Glomerular endothelial cell (primary cell): ENCODE data around the gene BHLHE41. TPM values are rescaled to one million over a fixed set of nuclear protein-coding genes. Genes with fewer than 3 reads are reported as not detected.

Experiments
- DNase-seq: peaks from one replicate; pipeline ENCODE4 v3.0.0-alpha.2; 2011; ENCODE audit warnings: low read depth, low spot score; ENCODE audit errors: extremely low read depth
- total RNA-seq: library from RNA; depleted of rRNA; stranded (reverse); fragments of >200 nt; gene quantifications from 2 replicates; pipeline ENCODE4 v1.2.3, GENCODE V29; 2015

BHLHE41 gene
- total RNA-seq, 1 donor from 2014 or later = 2.7 TPM

- DNase-seq = no peak
These were observed 10.2 kb upstream of the BHLHE41 start for GRCh38 chr12:26135010-26135420.

DNA sequence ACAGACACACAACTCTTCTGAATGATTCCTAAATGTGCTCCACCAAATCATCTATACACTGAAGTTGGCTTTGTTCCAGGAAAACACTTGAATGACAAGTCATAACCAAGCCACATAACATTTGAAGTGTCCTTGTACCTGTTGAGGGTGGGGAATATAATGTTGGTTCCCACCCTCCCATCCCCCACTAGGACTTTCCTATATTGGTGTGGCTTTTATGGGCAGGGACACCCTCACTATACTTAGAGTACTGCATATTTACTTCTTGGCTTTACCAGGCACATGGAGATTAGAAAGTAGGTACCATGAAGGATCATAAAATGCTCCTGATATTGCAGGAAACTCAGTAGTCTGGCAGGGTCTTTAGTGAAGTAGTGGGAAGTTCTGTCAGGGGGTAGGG lies 9.7 kb upstream of the BHLHE41 start:
- no peak for DNase-seq

- DNase-seq = no peak
These were observed 8.7 kb upstream of the BHLHE41 start for GRCh38 chr12:26133521-26133920.

- DNase-seq = no peak
These were observed 8.0 kb upstream of the BHLHE41 start for GRCh38 chr12:26132866-26133265.

GRCh38 chr12:26131936-26132335 lies 7.1 kb upstream of the BHLHE41 start:
- DNase-seq = no peak

- DNase-seq = no peak
These were observed 5.9 kb upstream of the BHLHE41 start for GRCh38 chr12:26130728-26131127.

DNA sequence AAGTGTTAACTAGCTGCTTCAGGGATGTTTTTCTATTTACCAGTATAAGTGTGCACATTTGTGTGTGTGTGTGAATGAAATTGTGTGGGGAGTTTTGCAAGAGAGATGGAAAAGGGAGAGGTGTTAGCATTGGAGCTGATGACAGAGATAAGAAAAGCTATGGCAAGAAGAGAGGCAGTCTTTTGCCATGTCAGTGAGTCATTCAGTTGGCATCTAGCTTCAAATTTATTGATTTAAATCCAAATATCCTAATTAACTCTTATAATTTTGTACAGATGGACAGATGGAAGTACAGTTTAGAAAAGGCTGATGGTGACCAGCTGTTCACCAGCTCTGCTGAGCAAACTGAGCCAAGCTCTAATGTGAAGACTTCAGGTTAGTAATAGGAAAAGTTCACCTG lies 3.3 kb upstream of the BHLHE41 start:
- no peak for DNase-seq

DNA sequence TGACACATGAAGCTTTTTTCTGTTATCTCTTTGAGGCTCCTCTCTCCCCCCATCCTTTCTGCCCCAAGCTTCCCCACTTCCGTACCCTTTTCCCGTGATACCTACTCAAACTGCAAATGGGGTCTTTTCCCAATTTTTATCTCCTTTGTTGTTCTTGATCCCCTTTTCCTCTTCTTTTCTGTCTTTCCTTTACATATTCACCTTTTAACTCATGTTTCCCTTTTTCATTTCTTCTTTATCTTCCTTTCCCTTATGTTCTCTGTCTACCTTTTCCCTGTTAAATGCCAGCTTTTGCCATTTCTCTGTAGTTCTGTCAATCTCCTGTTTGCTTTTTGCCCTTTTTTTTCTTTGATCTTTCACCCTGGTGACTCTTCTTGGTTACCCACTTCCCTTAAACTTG lies 2.6 kb upstream of the BHLHE41 start:
- no peak for DNase-seq

DNA sequence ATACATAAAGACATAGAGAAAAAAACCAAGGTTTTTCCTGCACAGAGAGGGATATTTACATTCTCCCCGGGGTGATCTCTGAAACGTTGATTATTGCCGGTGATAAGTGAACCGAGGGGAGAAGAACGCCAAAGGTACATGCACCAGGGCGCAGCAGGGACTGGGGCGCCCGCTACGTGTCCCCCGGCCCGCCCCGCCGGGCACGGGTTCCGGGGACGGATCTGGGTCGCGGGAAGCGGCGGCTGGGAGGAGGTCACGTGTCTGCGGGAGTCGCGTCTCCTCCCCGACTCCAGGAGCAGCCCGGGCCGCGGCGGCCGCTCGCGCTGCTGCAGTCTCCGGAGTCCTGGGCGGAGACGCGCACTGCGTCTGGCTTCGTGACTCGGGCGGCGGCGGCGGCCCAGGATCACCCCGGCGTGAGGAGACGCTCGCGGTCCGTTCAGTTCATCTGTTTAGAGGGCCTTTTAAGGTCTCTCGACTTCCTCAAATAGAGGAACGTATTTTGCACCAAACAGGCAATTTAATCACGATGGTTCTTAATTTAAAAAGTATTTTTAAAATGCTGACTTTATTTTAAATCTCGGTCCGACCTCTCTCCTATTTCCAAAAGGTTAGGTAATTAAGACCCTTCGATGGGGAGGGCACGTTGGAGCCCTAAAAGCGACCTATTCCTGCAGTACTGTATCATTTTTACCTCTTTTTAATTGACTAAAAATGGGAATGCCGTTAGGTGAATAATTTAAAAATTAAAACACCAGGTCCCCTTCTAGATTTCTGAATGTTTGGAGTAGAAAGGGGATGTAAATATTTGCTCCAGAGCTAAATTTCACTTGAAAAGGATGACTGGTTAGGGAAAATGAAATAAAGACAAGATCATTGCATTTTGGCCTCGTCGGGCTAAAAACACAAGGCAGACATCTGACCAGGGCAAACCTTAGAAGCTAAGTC lies 1.8 kb upstream of the BHLHE41 start:
- DNase-seq = no peak

DNA sequence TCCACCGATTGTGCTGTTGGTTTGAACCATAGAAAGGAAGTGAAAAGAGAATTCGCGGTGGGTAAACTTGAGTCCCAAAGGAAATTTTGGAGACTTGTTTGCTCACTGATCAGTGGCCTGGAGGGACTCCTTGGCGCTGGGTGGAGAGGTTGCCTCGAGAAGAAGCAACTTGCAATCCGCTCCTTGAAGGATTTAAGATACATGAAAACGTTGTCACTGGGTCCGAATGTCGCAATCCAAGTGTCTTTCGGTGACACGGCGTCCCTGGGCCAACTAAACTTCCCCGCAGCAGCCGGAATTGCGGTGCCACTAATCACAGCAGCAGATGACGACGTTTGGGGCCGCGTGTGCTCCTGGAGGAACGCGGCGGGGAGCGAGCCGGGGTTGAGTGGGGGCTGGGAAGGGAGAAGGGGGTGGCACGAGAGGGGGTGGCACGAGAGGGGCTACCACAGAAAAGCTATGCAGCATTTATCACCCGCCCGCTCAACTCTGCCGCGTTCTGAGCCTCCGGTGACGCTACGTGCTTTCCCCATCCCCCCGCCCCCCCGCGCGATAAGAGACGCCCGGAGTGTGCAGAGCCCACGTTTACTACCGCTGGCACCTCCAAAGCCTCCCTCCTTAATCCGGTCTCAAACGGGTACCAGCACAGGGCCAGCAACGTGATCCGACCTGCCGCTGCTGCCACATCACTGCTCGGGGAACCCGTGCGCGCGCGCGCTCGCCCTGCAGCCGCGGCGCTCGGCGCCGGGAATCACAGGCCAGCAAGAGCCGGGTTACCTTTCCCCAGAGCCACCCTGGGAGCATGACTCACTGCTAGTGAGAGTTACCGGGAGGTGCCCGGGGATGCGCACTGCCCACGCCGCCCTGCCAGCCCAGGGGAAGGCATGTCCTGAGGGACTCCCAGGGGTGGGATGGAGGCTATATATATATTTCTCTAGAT lies 833 bp upstream of the BHLHE41 start:
- no peak for DNase-seq

GRCh38 chr12:26123482-26123980 lies 1.3 kb downstream of the BHLHE41 start:
- no peak for DNase-seq

GRCh38 chr12:26122681-26123481 lies 2.0 kb downstream of the BHLHE41 start:
- no peak for DNase-seq

DNA sequence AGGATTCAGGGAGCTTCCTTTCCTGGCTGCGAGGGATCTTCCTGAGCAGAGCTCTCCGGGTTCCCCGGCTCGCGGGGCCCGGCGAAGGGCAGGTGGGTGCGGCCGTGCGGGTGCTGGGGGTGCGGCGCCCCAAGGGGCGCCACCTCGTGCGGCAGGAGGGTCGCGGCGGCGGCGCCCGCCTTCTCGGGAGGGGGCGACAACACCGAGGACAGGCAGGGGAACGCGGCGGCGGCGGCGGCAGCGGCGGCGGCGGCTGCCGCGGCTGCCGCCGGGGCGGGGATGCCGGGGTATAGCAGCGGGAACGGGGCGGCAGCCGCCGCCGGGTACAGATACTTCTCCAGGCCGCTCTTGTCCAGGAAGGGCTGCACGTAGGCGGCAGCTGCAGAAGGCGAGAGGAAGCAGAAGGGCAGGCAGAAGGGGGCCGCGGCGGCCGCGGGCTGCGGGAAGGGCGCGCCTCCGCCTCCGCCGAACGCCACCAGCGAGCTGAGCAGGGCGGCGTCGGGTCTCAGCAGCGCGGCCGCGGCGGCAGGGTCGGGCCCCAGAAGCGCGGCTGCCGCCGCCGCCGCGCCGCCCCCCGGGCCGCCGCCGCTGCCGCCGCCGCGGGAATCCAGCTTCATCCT lies 2.7 kb downstream of the BHLHE41 start:
- no peak for DNase-seq

DNA sequence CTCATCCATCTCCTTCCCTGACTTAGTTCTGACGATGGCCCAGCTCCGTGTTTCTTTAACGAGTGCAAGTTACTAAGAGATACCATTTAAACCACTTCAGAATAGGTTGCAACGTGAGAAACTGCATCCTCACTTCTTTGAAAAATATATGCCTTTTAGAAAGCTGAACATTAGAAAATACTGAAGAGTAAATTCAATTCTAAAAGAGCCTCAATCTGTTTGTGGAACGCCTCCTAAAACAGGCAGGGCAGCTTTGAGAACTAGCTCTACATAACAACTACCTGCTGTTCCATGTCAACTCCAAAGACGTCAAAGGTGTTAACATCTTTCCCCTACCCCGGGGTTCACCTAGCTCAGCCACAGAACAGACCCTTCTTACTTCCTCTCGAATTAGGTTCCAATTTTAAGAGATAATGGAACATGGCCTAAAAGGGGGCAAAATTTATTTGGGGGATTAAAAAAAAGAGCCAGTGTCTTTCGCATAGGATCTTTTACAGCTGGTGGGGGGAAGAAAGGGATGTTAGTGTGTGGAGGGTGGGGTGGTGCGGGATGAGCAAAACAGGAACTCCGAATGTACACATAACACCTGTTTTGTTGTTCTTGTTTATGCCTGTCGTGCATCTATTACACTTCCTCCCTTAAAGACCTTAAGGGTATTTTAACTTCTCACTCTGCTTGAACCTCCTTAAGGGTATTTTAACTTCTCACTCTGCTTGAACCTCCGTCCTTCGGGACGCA lies 3.3 kb downstream of the BHLHE41 start:
- DNase-seq = no peak

GRCh38 chr12:26120561-26121274 lies 4.1 kb downstream of the BHLHE41 start:
- no peak for DNase-seq

- DNase-seq = no peak
These were observed 5.3 kb downstream of the BHLHE41 start for GRCh38 chr12:26119391-26119989.

GRCh38 chr12:26118308-26118707 lies 6.5 kb downstream of the BHLHE41 start:
- no peak for DNase-seq
